ENCODE results near the gene CNEP1R1. TPM values are rescaled to one million over a fixed set of nuclear protein-coding genes. Genes with fewer than 3 reads are reported as not detected.

Gene CNEP1R1
- total RNA-seq, 1 donor from 2014 or later: 20.6 TPM

DNA sequence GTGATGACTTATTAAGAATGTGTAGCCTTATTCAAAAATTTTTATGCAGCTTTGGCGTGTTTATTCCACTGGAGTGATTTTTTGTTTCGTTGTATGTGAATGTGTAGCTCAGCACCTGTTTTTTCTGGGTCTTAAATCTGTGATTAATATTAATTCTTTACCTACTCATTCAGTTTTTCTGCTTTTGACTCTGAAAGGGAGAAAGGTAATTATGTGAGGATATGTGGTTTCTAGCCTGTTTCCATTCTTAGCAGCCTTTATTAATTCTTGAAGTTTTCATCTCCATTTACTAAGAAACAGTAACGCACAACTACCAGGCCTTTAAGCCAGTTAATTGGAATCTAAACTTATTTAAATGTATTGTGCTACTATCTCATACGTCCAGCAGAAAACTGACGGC is 47.7 kb downstream of the CNEP1R1 start:
- no peak overlapping the region for H3K27ac Mint-ChIP-seq (ENCODE audit: unreplicated experiment)
- peaks cover 2% of the 10 kb centered on the region for H3K36me3 Mint-ChIP-seq (ENCODE audit: low read depth)
- no peaks in the 10 kb centered on the region for H3K9me3 Mint-ChIP-seq
- H3K27me3 Mint-ChIP-seq (ENCODE audit: low read depth): no peaks in the 10 kb centered on the region
- no peak for DNase-seq (ENCODE audit: low read depth, low spot score)
- TF ChIP-seq, protein P1, sequence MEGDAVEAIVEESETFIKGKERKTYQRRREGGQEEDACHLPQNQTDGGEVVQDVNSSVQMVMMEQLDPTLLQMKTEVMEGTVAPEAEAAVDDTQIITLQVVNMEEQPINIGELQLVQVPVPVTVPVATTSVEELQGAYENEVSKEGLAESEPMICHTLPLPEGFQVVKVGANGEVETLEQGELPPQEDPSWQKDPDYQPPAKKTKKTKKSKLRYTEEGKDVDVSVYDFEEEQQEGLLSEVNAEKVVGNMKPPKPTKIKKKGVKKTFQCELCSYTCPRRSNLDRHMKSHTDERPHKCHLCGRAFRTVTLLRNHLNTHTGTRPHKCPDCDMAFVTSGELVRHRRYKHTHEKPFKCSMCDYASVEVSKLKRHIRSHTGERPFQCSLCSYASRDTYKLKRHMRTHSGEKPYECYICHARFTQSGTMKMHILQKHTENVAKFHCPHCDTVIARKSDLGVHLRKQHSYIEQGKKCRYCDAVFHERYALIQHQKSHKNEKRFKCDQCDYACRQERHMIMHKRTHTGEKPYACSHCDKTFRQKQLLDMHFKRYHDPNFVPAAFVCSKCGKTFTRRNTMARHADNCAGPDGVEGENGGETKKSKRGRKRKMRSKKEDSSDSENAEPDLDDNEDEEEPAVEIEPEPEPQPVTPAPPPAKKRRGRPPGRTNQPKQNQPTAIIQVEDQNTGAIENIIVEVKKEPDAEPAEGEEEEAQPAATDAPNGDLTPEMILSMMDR (conservative IDR thresholded peaks at IDR 0.05): no peak
- no peak overlapping the region for H3K4me3 Mint-ChIP-seq
- H3K4me1 Mint-ChIP-seq: peaks cover 3% of the 10 kb centered on the region

DNA sequence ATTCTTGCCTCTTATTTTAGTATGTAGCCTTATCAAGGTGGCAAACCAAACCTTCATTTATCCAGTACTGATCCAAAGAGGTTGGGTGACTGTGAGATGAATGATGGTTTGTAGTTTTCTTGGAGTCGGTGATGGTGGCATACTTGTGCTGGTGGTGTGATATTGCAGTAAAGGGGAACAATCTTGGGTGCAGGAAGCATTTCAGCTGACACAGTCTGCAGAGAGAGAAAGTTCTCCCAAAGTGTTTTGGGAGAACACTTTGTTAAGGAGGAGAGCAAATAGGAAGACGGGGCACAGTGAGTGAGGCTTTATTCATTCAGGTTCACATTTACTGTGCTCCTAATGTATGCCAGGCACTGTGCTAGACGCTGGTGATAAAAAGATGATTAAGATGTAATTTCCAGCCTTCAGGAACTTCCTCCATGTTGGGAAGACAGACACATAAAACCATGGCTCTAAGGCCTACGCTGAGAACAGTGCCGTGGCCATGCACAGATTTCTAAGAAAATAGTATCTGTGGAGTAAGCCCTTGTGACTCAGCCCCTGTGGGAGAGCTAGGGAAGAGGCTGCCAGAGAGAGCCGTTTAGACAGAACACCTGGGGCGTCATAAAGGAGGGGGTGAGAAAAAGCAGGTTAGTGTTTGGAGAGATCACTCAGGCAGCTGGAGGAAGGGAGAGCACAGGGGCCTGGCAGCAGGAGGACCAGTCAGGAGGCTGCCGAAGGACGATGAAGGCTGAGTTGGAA is 54.5 kb downstream of the CNEP1R1 start:
- TF ChIP-seq, protein P1 (conservative IDR thresholded peaks at IDR 0.05): no peak
- Mint-ChIP-seq H3K4me1 (no peaks in the 10 kb centered on the region), H3K27me3 (ENCODE audit: low read depth) (no peaks in the 10 kb centered on the region), H3K9me3 (no peaks in the 10 kb centered on the region), H3K4me3 (no peak overlapping the region), H3K36me3 (ENCODE audit: low read depth) (peaks cover 7% of the 10 kb centered on the region), H3K27ac (ENCODE audit: unreplicated experiment) (no peak overlapping the region)
- DNase-seq (ENCODE audit: low read depth, low spot score): no peak

DNA sequence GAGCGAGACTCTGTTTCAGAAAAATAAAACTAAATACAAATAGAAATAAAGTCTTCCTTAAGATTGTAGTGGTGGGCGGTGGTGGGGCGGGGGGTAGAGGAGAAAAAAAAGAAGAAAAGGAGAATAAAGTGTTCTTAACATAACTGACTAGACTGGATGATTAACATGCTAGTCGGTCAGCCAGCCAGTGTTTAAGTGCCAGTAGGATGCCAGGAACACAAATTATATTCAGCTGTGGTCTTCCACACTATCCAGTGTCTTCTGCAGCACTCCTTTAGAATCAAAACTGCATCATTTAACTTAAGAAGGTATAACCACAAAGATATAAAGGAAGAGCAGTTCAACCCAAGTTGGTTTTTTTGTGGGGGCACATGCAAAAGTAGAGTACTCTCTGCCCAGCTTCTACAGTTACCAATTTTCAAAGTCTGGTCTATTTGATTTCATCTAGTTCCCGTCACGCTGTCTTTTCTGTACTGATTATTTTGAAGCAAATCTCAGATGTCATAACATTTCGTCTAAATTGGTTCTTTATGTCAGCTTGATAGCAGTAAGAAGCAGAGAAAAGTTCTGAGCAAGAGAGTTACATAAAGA is 56.5 kb downstream of the CNEP1R1 start:
- no peak for DNase-seq (ENCODE audit: low read depth, low spot score)
- Mint-ChIP-seq H3K4me3 (no peak overlapping the region), H3K9me3 (no peaks in the 10 kb centered on the region), H3K4me1 (no peaks in the 10 kb centered on the region), H3K27me3 (ENCODE audit: low read depth) (no peaks in the 10 kb centered on the region), H3K27ac (ENCODE audit: unreplicated experiment) (no peak overlapping the region), H3K36me3 (ENCODE audit: low read depth) (peaks cover 13% of the 10 kb centered on the region)
- TF ChIP-seq, protein P1 (conservative IDR thresholded peaks at IDR 0.05): no peak

DNA sequence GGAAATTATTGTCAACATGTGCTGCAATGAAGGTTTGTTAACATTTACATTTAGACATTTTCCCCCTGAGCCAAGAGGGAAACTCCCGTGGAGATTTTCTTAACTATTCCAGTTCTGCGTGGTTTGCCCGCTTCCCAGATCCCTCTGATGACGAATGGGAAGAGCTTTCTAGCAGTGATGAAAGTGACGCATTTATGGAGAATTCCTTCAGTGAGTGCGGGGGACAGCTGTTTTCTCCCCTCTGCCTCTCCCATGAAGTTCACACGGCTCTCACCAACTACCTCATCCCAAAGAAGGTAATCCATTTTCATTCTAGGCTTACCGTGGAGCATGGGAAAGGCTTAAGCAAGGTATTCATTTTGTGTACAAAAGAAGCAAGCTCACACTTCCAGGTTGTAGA is 59.0 kb downstream of the CNEP1R1 start:
- peak overlapping the region; percentile 65 for H3K27ac Mint-ChIP-seq (ENCODE audit: unreplicated experiment)
- no peaks in the 10 kb centered on the region for H3K4me1 Mint-ChIP-seq

DNA sequence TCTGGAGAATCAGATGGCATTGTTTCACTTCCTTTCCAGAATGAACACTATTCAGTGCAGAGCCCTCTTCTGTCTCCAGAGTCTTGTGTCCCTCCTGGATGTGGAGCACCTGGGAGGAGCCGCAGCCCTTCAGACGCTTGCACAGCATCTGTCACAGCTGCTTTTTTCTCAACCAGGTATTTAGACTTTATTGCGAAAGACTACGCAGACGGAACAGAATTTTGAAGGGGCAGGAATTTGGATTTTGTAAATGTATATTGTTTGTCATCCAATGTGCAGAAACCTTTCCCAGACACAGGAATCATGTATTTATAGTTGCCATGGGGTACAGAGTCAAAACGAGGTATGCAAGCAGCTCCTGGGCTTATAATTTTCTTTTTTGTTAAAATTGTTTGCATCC is 61.2 kb downstream of the CNEP1R1 start:
- Mint-ChIP-seq H3K27ac (ENCODE audit: unreplicated experiment) (no peak overlapping the region), H3K4me3 (no peak overlapping the region), H3K27me3 (ENCODE audit: low read depth) (no peaks in the 10 kb centered on the region), H3K36me3 (ENCODE audit: low read depth) (peaks cover 11% of the 10 kb centered on the region), H3K4me1 (no peaks in the 10 kb centered on the region), H3K9me3 (no peaks in the 10 kb centered on the region)
- TF ChIP-seq, protein P1 (conservative IDR thresholded peaks at IDR 0.05): no peak
- DNase-seq (ENCODE audit: low read depth, low spot score): no peak

More for the DNA sequence above, 59.0 kb downstream of the CNEP1R1 start:
- TF ChIP-seq, protein P1 (conservative IDR thresholded peaks at IDR 0.05): no peak
- Mint-ChIP-seq H3K9me3 (no peaks in the 10 kb centered on the region), H3K27me3 (ENCODE audit: low read depth) (no peaks in the 10 kb centered on the region), H3K4me3 (no peak overlapping the region), H3K36me3 (ENCODE audit: low read depth) (peaks cover 10% of the 10 kb centered on the region)
- no peak for DNase-seq (ENCODE audit: low read depth, low spot score)

Other genes with a start within 250 kb of the CNEP1R1 start
- 55.0 and 55.4 TPM in 2 replicates for gene ZNF423, start 169.1 kb upstream of the CNEP1R1 start, total RNA-seq
- 25.4 and 29.5 TPM in 2 replicates for gene HEATR3, start 40.7 kb downstream of the CNEP1R1 start, total RNA-seq
- 12.5 and 12.9 TPM in 2 replicates for gene TENT4B, start 128.1 kb downstream of the CNEP1R1 start, total RNA-seq
- gene ADCY7, start 241.3 kb downstream of the CNEP1R1 start, total RNA-seq: 6.9 and 8.8 TPM in 2 replicates

Data from neural crest cell (in vitro differentiated cells).